ENCODE measurements around the gene CHPF2.

DNA sequence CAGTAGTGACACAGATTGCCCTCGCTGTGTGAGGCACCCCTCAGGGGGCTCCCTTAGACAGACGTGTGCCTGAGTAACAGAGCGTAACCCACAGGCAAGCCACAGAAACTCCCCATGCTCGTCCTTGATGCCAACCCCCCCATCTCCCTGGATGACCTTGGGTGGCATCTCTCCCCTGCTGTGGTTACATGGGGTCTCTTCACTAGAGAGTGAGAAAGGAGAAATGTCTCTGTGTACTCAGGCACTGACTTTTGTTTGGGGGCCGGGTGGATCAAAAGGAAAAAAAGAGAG is 44.1 kb upstream of the CHPF2 start:
- TF ChIP-seq, protein P1, sequence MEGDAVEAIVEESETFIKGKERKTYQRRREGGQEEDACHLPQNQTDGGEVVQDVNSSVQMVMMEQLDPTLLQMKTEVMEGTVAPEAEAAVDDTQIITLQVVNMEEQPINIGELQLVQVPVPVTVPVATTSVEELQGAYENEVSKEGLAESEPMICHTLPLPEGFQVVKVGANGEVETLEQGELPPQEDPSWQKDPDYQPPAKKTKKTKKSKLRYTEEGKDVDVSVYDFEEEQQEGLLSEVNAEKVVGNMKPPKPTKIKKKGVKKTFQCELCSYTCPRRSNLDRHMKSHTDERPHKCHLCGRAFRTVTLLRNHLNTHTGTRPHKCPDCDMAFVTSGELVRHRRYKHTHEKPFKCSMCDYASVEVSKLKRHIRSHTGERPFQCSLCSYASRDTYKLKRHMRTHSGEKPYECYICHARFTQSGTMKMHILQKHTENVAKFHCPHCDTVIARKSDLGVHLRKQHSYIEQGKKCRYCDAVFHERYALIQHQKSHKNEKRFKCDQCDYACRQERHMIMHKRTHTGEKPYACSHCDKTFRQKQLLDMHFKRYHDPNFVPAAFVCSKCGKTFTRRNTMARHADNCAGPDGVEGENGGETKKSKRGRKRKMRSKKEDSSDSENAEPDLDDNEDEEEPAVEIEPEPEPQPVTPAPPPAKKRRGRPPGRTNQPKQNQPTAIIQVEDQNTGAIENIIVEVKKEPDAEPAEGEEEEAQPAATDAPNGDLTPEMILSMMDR (IDR thresholded peaks at IDR 0.05): no peak
- no peak for TF ChIP-seq POLR2A (IDR thresholded peaks at IDR 0.05)
